Measurements from ENCODE around the gene ANKRD33. TPM values are rescaled to one million over a fixed set of nuclear protein-coding genes. Genes with fewer than 3 reads are reported as not detected.
A peak's percentile ranks its signal among the peaks of the same experiment; 100 is the strongest.

ANKRD33 gene
- total RNA-seq, 1 experiment from 2014 or later, result not detected

- H3K4me3 ChIP-seq (ENCODE audit: low read depth, low read length), result no peak overlapping the region
- POLR2A ChIA-PET, result interaction anchor here (0.5 kb wide), 1 partner anchor 160 kb away, joined by 3 read pairs; no protein-coding TSS in a partner anchor
- no TSS peak for BruUV-seq (replicated peaks)
- no peak overlapping the region for H3K27ac Mint-ChIP-seq (ENCODE audit: unreplicated experiment)
- peaks cover 7% of the 10 kb centered on the region; the same call in 1 of the 2 replicates for H3K9me3 ChIP-seq
- peaks cover 17% of the 10 kb centered on the region for H3K4me1 Mint-ChIP-seq (ENCODE audit: low read depth, unreplicated experiment)
- peaks cover 10% of the 10 kb centered on the region for H3K4me1 ChIP-seq
- H3K36me3 Mint-ChIP-seq (ENCODE audit: insufficient read depth, unreplicated experiment), result no peaks in the 10 kb centered on the region
- no peaks in the 10 kb centered on the region for H3K36me3 ChIP-seq (ENCODE audit: control insufficient read depth, insufficient read depth, low read length)
- intact Hi-C loops (cut with micrococcal nuclease; ENCODE audit: unreplicated experiment), result no loop called here
- no peaks in the 10 kb centered on the region for H3K27me3 ChIP-seq (replicated peaks; ENCODE audit: control insufficient read depth, insufficient read depth, low read length)
- no peak for TF ChIP-seq CTCF (IDR thresholded peaks at IDR 0.05; ENCODE audit: insufficient read depth in 1 of 2, low read depth in 1 of 2, low read length in 1 of 2, severe bottlenecking in 1 of 2, unreplicated experiment in 1 of 2)
- no peak overlapping the region for H3K4me3 Mint-ChIP-seq (ENCODE audit: unreplicated experiment)
- CTCF ChIA-PET, result interaction anchor here (0.8 to 1.6 kb wide), 6 partner anchors 8 to 139 kb away, joined by 3 to 8 read pairs (median 4); a partner anchor contains a TSS
- no peaks in the 10 kb centered on the region for H3K27me3 Mint-ChIP-seq (ENCODE audit: insufficient read depth, unreplicated experiment)
- peaks cover 9% of the 10 kb centered on the region for H3K9me3 Mint-ChIP-seq (ENCODE audit: unreplicated experiment)
- DNase-seq, result peak in 1 of 2 experiments; percentile 27
Measured at GRCh38 chr12:51886021-51886710, 1.7 kb upstream of the ANKRD33 start.

- H3K27me3 ChIP-seq (replicated peaks; ENCODE audit: control insufficient read depth, insufficient read depth, low read length), result no peaks in the 10 kb centered on the region
- BruUV-seq (replicated peaks), result no TSS peak
- peaks cover 15% of the 10 kb centered on the region for H3K4me1 ChIP-seq
- Mint-ChIP-seq H3K27ac (ENCODE audit: unreplicated experiment) (no peak overlapping the region), H3K9me3 (ENCODE audit: unreplicated experiment) (peaks cover 9% of the 10 kb centered on the region), H3K4me3 (ENCODE audit: unreplicated experiment) (no peak overlapping the region), H3K36me3 (ENCODE audit: insufficient read depth, unreplicated experiment) (no peaks in the 10 kb centered on the region), H3K4me1 (ENCODE audit: low read depth, unreplicated experiment) (peaks cover 10% of the 10 kb centered on the region), H3K27me3 (ENCODE audit: insufficient read depth, unreplicated experiment) (no peaks in the 10 kb centered on the region)
- CTCF ChIA-PET, result interaction anchor here (0.6 to 2.2 kb wide), 7 partner anchors 13 to 510 kb away, joined by 3 to 8 read pairs (median 3); no protein-coding TSS in a partner anchor
- DNase-seq, result peak in 1 of 2 experiments; percentile 32
- intact Hi-C loops (cut with micrococcal nuclease; ENCODE audit: unreplicated experiment), result no loop called here
- peaks cover 7% of the 10 kb centered on the region; the same call in 1 of the 2 replicates for H3K9me3 ChIP-seq
- no peak overlapping the region for H3K4me3 ChIP-seq (ENCODE audit: low read depth, low read length)
- no peaks in the 10 kb centered on the region for H3K36me3 ChIP-seq (ENCODE audit: control insufficient read depth, insufficient read depth, low read length)
- TF ChIP-seq CTCF (IDR thresholded peaks at IDR 0.05; ENCODE audit: insufficient read depth in 1 of 2, low read depth in 1 of 2, low read length in 1 of 2, severe bottlenecking in 1 of 2, unreplicated experiment in 1 of 2), result no peak
- POLR2A ChIA-PET, result no interaction called here
Measured at GRCh38 chr12:51888316-51889215, 663 bp downstream of the ANKRD33 start.

All from Caco-2 (cell line).